ENCODE data around the gene FAM13A. TPM values are rescaled to one million over a fixed set of nuclear protein-coding genes. Genes with fewer than 3 reads are reported as not detected.

Gene FAM13A
- total RNA-seq, 4 donors from 2014 or later: 72.3 to 105 (median 90.0) TPM

DNA sequence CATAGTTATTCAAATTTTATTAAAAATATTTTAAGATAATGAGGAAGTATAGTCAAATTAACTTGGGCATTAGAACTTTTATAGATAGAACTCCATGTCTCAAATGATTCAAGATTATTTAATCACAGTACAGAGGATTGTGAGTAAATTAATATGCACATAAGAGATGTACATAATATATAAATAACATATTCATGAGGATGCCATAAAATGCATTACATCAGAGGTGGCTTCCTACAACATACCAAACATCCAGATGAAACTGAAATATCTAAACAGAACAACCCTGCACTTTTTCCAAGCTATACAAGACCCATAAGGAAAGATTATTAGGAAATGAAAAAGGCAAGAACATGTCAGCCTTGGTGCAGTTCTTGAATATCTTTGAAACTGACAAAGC lies 268.1 kb downstream of the FAM13A start:
- no peak for DNase-seq
- Histone ChIP-seq H3K36me3 (peaks cover 0 to 57% (median 0%) of the 10 kb centered on the region in 3 donors), H3K4me3 (no peak overlapping the region), H3K9me3 (no peaks in the 10 kb centered on the region), H3K27me3 (no peaks in the 10 kb centered on the region), H3K4me1 (no peaks in the 10 kb centered on the region), H3K27ac (no peak overlapping the region)
- TF ChIP-seq POLR2A (IDR thresholded peaks at IDR 0.05): no peak
- TF ChIP-seq, protein P1, sequence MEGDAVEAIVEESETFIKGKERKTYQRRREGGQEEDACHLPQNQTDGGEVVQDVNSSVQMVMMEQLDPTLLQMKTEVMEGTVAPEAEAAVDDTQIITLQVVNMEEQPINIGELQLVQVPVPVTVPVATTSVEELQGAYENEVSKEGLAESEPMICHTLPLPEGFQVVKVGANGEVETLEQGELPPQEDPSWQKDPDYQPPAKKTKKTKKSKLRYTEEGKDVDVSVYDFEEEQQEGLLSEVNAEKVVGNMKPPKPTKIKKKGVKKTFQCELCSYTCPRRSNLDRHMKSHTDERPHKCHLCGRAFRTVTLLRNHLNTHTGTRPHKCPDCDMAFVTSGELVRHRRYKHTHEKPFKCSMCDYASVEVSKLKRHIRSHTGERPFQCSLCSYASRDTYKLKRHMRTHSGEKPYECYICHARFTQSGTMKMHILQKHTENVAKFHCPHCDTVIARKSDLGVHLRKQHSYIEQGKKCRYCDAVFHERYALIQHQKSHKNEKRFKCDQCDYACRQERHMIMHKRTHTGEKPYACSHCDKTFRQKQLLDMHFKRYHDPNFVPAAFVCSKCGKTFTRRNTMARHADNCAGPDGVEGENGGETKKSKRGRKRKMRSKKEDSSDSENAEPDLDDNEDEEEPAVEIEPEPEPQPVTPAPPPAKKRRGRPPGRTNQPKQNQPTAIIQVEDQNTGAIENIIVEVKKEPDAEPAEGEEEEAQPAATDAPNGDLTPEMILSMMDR (IDR thresholded peaks at IDR 0.05): no peak

DNA sequence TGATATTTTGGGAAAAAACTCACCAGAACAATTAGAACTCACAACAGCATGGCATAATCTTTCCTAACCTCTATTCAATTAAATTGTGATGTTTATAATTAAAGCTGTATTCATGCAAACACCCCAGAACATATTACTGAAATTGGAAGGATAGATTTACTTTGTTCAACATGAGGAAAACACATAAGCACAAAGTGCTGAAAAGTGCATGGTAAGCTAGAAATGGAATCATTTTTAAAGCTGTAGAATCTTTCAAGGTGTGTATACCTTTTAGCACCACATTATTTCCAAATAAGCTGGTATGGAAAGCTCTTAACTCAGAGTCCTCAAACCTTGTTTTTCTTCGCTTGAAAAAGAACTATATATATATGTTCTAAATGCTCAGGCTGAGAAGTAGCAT lies 268.6 kb downstream of the FAM13A start:
- no peak overlapping the region for H3K27ac ChIP-seq
- DNase-seq: no peak
- H3K4me1 ChIP-seq: no peaks in the 10 kb centered on the region
- peaks cover 0 to 62% (median 0%) of the 10 kb centered on the region in 3 donors for H3K36me3 ChIP-seq
- H3K27me3 ChIP-seq: no peaks in the 10 kb centered on the region
- TF ChIP-seq, protein P1 (IDR thresholded peaks at IDR 0.05): no peak
- no peak for TF ChIP-seq POLR2A (IDR thresholded peaks at IDR 0.05)
- H3K4me3 ChIP-seq: no peak overlapping the region
- H3K9me3 ChIP-seq: no peaks in the 10 kb centered on the region

DNA sequence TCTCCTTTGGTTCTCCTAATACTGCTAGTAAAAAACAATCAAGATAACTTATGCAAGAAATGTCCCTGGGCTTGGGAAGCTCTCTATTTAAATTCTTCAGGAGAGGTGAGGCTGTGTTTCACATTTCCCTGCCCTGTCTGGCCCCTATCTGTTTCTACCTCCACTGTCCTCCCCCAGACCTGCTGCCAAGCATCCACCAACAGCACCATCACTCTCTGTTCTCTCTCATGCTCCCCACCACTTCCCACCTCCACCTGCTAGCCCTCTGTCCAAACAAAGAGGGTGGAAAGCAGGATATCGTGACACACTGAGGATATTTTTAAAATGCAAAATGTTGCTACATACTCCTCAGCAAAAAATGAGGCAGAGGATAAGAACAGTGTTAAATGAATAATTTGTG lies 271.0 kb downstream of the FAM13A start:
- H3K36me3 ChIP-seq: peaks cover 0 to 72% (median 3%) of the 10 kb centered on the region in 3 donors
- no peak overlapping the region for H3K4me3 ChIP-seq
- no peak for DNase-seq
- TF ChIP-seq POLR2A (IDR thresholded peaks at IDR 0.05): no peak
- H3K27ac ChIP-seq: no peak overlapping the region
- no peaks in the 10 kb centered on the region for H3K4me1 ChIP-seq
- H3K9me3 ChIP-seq: no peaks in the 10 kb centered on the region
- no peaks in the 10 kb centered on the region for H3K27me3 ChIP-seq

DNA sequence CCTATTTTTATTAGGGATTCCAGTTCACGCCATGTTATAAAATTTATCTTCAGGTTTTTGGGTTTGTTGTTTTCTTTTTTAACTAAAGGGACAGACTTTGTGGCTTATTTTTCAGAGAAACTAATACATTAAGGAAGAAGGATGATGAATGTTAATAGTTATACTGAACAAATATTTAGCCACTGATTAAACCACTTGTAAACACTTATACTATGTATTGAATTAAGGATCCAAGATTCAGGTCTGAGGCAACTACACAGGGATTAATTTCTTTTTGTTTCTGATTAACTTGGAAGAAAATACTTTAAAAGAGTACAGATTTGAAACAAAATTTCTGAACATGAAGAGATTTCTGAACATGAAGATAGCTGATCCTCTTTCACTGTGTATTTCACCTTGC lies 276.6 kb downstream of the FAM13A start:
- H3K36me3 ChIP-seq: peaks cover 0 to 64% (median 3%) of the 10 kb centered on the region in 3 donors
- TF ChIP-seq, protein P1 (IDR thresholded peaks at IDR 0.05): no peak
- TF ChIP-seq POLR2A (IDR thresholded peaks at IDR 0.05): no peak
- H3K9me3 ChIP-seq: no peaks in the 10 kb centered on the region
- H3K27me3 ChIP-seq: no peaks in the 10 kb centered on the region
- H3K4me3 ChIP-seq: no peak overlapping the region
- H3K4me1 ChIP-seq: no peaks in the 10 kb centered on the region
- no peak overlapping the region for H3K27ac ChIP-seq
- DNase-seq: no peak

DNA sequence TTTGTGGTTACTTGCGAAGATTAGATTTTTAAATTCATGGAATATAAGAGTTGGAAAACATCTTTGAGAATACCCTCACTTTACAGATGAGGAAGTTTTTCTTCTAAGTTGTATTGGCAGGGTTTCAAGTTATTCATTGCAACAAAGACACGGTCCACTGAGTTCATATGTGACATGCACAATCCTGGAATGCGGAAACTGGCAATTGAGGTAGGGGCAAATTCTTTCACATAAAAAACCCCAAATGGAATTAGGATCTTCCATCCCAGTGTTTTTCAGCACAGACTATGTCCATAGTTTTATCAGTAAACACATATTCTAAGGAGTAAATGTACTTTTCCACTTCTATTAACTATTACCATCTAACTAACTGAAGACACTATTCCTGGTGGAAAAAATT lies 277.6 kb downstream of the FAM13A start:
- H3K4me1 ChIP-seq: no peaks in the 10 kb centered on the region
- no peak overlapping the region for H3K4me3 ChIP-seq
- DNase-seq: no peak
- H3K9me3 ChIP-seq: no peaks in the 10 kb centered on the region
- TF ChIP-seq, protein P1 (IDR thresholded peaks at IDR 0.05): no peak
- no peak for TF ChIP-seq POLR2A (IDR thresholded peaks at IDR 0.05)
- no peak overlapping the region for H3K27ac ChIP-seq
- H3K36me3 ChIP-seq: peaks cover 0 to 64% (median 3%) of the 10 kb centered on the region in 3 donors
- no peaks in the 10 kb centered on the region for H3K27me3 ChIP-seq

DNA sequence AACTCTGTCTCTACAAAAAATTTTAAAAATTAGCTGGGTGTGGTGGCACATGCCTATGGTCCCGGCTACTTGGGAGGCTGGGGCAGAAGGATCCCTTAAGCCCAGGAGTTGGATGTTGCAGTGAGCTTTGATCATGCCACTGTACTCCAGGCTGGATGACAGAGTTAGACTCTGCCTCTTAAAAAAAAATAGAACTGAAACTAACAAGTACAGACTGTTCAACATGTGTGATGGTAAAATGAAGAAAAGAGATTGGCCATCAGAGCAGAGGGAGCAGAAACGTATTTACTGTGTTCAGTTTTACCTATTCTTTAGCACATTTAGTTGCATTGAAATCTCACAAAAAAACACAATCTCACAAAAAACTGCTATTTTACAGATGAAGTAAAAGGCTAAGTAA lies 281.5 kb downstream of the FAM13A start:
- no peak overlapping the region for H3K4me3 ChIP-seq
- H3K27ac ChIP-seq: no peak overlapping the region
- no peaks in the 10 kb centered on the region for H3K9me3 ChIP-seq
- TF ChIP-seq, protein P1 (IDR thresholded peaks at IDR 0.05): no peak
- TF ChIP-seq POLR2A (IDR thresholded peaks at IDR 0.05): no peak
- no peaks in the 10 kb centered on the region for H3K27me3 ChIP-seq
- H3K4me1 ChIP-seq: no peaks in the 10 kb centered on the region
- DNase-seq: no peak
- H3K36me3 ChIP-seq: peaks cover 0 to 53% (median 0%) of the 10 kb centered on the region in 3 donors
